EH (cell line): Measurements from ENCODE around the gene UNC5B.
A peak's percentile ranks its signal among the peaks of the same experiment; 100 is the strongest.

Source experiments
- DNase-seq: peaks from one replicate; pipeline ENCODE4 v3.0.0-alpha.2; 2015; ENCODE audit warnings: low read depth

The UNC5B gene

DNA sequence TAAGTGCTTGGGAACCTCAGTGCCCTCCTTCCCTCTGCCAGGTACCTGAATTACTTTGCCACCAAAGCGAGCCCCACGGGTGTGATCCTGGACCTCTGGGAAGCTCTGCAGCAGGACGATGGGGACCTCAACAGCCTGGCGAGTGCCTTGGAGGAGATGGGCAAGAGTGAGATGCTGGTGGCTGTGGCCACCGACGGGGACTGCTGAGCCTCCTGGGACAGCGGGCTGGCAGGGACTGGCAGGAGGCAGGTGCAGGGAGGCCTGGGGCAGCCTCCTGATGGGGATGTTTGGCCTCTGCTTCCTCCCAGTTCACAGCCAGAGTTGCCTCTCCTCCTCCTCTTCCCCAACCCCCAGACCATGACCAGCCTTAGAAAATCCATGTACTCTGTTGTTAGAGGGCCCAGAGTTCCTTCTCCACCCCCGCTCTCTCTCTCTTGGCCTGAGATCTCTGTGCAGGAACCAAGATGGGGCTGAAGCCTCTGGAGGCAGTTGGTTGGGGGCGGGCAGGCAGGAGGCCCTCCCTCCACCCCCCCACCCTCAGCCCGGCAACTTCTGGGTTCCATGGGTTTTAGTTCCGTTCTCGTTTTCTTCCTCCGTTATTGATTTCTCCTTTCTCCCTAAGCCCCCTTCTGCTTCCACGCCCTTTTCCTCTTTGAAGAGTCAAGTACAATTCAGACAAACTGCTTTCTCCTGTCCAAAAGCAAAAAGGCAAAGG is 86.9 kb downstream of the UNC5B start:
- no peak for DNase-seq

DNA sequence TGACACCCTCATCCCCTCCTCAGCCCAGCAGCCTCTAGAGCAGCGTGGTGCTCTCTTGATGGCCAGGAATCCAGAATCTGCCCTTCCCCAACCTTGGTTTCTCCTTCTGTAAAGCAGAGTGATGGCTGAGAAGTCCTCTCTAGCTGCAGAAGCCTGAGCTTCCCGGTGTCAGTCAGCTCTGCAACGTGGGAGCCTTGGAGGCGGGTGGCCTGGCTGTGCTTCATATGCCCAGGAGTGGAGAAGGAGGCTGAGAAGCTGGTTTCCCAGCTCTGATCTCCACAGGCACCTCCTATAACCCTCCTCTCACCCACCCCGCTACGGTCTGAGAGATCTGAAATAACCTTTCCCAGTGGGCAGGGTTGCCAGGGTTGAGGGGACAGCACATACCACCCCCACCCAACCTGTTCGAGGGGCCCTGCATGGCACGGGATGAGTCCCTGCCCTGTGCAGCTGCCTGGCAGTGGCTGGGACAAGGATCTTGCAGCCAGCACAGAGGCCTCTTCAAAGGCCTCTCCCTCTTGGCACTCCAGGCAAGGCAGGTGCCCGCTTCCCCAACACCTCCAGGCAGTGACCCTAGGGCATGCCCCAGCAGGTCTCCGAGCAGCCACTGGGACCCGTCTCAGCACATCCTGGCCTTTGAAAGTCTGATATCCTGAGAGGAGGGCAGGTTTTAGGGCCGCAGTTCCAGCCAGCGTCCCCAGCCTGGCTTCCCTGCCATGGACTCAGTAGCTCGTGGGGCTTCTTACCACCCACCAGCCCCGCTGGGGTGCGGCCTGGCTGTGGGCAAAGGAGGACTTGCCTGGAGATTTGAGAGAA is 88.4 kb downstream of the UNC5B start:
- DNase-seq = no peak

DNA sequence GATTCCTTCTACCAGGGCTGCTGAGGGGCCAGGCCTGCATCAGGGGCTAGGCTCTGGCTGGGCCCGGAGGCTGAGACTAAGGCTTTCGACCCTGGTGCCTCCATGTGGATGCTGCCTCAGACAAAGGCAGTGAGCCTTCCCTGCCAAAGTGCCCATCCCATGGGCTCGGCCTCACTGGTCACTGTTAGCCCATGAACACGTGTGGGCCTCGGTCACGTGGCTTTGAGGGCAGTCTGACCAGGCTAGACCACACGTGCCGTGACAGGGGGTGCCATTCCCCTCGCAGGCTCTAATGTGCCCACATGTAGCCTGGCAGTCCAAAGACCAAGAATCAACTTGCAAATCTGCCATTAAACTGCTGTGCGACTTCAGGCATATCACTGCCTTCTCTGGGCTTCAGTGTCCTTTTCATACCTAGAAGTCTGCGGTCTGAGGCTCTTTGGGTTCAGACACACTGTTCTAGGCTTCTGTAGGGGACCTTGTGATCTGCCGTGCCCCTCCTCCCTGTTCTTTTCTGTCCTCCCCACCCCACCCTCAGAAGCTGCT is 89.1 kb downstream of the UNC5B start:
- DNase-seq = no peak

DNA sequence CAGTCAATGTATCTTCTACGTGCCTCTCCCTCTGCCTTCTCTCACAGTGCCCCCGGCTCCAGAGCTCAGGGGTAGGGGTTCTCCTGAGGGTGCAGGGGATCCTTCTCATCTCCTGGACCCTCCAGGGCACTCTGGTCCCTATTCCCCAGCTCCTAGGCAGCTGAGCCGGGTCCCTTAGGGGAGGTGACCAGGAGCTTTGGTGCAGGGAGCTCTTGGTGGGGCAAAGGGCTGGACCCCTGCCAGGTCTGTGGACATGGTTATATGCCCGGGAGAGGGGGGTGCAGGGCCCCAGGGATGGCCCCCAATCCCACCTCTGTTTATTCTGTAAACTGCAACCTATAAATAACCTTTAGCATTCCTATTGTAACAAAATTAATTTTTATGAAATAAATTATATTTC is 90.1 kb downstream of the UNC5B start:
- DNase-seq = no peak

DNA sequence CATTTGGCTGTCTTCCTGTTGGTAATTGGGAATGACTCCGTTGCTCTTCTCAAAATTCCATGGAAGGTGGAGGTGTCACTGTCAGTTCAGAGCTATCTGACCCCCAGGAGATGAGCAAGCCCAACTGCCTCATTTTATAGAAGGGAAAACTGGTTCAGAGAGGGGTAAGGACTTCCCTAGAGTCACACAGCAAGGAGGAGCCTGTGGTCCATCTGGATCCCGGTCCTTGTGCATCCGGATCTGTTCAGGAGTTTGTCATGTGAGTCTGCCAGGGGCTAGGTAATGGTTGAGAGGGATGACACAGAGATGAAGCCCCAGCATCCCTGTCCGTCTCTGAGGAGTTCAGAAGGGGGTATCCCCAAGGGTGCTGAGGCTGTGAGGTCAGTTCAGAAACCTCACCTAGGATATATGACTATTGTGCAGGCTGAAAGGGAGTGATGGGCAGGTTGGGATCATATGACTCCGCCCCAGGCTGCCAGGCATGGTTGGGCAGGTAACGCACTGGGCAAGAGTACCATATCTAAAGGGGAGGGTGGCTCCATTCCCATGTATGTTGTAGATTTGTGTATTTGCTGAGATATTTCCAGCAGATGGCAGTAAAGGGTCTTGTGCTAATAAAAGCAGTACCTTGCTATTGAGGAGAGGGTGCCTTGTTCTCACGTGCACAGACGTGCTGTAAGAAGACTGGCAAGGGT is 90.7 kb downstream of the UNC5B start:
- peak; percentile 59 for DNase-seq

DNA sequence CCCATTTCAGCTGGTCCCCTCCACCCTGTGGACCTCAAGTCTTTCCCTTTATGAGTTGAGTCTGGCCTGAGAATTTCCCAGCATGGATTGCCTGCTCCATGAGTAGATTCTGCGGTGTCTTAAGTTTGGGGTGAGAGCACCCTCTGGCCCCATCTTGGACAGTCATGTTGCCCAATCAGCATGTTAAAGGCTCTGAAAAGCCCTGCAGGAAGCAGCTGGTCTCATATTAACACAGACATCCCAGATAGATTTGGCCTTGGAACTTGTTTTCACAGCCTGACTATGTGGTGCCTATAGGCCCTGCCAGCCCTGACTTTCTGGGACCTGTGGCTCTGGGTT is 91.2 kb downstream of the UNC5B start:
- no peak for DNase-seq

DNA sequence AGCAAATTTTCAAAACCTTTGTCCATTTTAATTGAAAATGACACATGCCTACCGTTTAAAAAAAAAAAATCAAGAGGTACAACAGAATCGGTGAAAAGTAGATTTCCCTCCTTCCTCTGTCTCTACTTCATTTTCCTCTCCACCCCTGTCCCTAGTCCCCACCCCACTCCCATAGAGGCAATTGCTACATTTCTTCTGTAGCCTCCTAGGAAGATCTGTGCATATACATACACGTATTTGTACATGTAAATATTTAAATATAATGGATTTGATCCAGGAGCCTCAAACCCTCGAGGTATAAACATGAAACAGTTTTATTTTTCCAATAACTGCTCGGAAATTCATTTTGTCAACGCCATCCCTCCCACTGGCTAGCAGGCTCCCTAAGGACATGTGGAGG is 92.5 kb downstream of the UNC5B start:
- no peak for DNase-seq

DNA sequence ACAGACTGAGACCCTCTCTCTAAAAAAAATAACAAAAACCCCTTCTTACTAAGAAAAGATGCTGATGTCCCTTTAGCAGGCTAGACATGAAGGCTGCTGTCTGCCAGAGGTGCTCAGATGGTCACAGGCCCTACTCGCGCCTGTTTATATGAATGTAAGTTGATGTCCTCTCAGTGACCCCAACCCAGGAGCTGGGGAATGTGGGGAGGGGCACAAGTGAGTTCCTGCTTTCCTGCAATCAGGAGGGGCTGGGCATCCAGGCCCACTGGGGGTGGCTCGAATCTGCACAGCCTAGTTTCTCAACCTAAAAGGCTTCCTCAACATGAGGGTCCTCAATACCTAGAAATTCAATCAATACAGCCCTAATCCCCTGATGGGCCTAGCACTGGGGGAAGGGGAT is 94.6 kb downstream of the UNC5B start:
- no peak for DNase-seq

DNA sequence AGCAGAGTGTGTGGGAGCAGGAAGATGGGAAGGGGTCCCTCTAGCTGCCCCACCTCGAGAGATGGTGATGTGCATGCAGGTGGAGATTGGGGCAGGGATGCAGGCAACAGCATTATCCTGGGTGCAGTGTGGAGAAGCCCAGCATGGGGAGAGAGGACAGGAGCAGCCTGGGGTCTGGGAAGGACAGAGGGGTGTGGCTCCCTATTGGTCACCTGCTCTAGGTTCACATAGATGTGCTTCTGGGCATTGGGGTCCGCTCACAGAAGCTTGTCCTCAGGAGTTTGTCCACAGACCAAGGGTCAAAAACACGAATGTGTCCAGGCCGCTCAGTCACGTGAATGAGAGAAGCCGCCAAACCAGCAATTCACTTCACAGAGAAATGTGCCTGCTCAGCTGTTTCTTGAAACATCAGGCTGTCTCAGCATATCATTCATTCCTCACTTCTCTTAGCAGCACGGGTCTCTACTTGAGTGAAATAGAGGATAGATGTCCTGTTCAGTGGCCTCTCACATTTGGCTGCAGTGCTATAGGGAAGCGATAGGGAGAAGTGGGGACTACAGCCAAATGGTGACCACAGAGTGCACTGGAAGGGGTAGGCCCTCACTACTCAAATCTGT is 95.2 kb downstream of the UNC5B start:
- DNase-seq = no peak

DNA sequence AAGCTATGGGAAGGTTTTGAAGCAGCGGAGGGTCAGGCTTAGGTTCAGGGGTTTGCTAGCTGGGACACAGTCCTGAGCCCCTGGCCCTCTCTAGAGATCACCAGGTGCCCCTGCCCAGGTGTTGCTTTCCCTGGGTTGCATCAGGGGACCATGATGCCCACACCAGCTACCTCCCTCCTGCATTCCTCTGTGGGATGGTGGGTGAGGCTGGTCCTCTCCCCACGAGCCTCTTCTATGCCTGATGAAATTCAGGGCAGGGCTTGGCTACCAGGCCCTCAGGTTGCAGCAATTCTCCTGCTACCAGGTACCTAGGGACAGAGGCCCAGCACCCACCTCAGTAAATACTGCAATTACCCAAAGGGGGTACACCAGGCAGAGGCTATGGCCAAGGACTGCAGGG is 95.9 kb downstream of the UNC5B start:
- DNase-seq = no peak

DNA sequence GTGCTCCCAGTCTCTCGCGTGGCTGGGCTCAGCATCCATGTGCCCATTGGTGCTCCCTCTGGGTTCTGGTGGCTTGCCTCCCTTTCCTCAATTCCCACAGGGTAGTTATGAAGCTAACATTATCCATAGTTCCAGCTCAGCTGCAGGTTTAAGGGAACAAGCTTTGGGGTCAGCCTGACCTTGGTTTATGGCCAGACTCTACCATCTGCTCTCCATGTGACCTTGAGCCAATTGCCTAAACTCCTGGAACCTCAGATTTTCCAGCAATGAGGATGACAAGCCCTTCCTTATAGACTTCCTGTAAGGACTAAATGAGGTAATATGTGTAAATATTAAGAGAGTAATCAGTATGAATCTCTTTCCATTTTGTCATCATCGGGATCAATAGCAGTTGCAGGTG is 96.6 kb downstream of the UNC5B start:
- DNase-seq = no peak

DNA sequence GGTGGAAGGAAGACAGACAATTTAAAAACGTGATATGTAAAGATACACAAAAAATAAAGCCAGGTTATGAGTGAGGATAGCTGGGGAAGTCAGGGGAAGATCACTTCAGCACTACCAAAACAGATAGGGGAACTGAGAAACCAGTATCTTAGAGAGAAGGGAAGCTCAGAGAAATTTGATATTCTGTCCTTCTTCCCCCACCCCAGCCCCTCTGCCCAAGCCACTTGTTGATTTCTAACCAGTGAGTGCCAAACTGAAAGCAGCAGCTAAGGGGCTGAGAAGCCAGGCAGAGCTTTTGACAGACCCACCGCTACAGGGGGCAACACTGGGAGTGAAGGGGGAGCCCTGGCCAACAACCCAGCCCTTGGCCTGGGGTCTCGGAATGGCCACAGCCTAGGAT is 97.5 kb downstream of the UNC5B start:
- DNase-seq = no peak

DNA sequence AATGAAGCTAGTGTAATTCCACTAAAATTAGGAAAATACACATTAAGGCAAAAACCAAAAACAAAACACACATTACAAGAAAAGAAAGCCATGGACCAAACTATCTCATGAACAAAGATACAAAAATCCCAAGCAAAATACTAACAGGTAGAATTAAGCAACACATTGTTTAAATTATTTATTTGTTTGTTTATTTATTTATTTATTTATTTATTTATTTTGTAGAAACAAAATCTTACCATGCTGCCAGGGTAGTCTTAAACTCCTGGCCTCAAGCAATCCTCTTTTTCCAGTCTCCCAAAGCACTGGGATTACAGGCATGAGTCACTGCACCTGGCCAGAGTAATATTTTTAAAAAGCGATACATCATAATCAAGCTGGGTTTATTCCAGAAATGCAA is 99.8 kb downstream of the UNC5B start:
- DNase-seq = no peak

DNA sequence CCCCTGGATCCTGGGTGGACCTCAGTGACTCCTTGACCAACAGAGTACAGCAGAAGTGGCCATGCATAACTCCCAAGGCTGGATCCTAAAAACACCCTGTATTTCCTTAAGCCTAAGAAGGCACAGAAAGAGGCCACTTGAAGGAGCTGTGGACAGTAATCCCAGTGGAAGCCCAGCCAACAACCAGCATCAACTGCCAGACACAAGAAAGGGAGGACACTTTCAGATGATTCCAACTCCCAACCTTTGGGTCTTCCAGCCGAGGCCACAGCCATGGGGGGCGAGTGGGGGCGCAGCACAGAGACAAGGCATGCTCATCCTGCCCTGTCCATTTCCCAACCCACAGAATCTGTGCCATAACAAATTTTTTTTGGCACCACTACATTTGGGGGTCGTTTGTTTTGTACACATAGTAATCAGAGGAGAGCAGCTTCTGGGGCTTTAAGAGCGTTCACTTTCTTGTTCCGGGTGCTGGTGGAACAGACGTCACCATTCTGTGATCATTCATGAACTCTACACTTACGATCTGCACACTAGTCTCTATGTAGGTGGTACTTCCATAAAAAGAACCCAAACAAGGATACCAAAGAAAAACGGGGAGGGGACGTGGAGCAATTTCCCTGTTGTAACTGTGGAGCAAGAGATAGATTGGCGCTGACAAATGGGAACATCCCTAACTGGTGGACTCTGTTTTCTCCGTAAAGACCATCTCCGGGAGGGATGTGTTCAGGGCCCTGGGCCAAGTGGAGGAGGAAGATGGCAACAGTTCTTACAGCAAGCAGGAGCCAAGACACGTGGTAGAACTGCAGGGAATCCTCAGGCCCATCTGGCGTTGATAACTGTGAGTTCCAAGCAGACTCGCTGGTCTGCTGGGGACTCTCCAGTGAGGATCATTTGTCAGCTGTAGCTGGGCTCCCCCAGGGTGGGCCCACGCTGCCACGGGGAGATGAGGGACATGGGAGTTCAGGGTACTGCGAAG is 100.7 kb downstream of the UNC5B start:
- peak; percentile 68 for DNase-seq

DNA sequence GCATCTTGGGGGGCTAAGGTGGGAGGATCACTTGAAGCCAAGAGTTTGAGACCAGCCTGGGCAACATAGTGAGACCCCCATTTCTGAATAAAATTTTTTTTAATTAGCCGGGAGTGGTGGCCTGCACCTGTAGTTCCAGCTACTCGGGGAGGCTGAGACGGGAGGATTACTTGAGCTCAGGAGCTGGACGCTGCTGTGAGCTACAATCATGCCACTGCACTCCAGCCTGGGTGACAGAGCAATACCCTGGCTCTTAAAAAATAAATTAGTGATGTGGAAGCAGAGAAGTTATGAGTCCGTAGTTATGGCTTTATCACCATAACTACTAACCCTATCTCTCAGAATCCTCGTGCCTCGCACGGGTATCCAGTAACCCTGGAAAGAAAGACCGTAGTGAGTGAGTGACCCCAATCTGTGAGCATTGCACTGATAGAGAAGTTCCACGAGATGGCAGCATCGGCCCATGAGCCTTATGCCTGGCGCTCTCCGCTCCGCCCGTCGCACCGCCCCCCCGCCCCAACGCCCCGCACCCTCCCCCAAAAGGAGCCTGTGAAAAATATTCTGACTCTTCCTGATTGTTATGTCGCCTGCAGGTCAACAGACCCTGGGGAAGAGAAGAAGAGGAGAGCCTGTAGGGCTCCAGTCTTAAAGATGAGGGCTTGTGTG is 101.8 kb downstream of the UNC5B start:
- peak; percentile 62 for DNase-seq

DNA sequence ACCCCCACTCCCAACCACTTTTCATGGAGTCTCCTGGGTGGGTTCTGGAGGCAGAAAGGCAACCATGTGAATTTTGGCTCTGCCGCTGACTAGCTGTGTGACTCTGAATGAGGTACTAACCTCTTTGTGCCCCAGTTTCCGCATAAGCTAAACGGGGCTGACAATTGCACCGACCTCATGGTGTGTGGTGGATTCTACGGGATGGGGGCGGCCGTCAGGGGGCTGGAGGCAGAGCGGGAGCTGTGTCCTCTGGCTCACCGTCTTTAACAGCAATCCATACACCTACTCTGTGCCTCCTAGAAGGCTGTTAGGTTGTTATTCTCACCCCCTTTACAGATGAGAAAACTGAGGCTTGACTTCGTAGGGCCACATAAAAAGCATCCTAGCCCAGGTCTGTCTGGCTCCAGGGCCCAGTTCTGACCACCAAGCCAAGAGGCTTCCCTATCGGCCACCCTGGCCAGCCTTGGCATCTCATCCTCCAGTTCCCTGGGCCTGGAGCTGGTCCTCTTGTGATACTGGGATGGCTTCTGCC is 102.4 kb downstream of the UNC5B start:
- no peak for DNase-seq

DNA sequence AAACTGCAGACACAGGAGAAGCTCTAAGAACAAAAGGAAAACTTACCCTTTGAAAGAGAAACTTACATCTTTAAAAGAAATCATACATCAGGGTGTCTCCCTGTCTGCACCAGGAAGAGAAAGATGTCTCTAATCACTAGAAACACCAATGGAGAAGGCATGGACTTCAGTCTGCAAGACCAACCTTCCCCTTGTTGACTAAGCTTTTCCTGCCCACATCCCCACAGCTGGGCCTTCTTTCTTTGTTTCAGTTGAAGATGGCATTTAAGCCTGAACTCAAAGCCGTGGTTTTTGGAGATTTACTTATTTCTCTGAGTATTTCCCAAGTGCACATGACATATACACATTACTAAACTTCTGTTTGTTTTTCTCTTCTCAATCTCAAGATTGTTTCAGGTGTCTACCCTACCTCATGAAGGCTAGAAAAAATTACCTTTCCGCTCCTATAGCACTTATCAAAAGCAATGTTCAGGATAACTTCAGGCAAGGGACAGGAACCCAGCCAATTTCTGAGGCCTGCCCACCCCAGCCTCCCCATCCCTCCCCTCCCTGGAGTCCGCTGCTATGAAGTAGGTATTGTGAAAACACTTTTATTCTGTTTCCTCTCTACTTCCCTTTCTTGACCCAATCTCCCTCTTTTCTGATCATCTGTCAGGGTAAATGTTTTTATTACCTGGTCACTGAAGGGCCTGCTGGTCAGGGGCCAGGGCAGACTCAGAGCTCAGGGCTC is 103.9 kb downstream of the UNC5B start:
- no peak for DNase-seq

DNA sequence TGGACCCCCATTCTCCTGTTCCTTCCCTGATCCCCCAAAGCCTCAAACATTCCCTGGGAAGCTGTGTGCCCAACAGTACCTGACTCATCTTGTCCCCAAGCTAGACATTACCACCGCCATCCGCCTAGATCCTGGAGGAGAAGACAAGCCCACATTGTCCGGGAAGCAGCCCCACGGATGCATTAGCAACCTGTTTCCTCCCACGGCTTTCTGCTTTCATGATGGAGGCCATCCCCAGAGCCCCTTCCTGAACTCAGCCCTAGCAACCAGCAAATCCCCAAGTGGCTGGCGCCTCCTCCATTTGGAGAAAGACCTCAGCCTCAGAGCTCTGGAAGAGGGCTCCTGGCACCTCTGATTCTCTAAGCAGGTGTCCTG is 104.4 kb downstream of the UNC5B start:
- no peak for DNase-seq

DNA sequence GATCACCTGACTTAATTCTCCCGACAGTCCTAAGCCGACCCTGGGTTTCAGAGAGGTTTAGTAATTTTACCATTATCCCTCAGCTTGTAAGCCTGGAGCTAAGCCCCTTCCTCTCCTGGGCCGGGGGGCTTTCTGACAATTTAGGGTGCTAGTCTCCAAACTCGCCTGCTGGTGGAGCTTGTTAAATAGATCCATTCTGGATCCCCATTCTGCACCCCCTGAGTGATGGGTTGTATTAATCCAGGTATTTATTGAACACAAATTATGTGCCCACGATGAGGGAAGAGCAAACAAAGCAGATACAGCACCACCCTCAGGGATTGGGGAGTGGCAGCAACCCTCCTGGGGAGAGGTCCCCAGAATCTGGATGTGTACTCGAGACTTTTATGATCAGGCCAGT is 105.4 kb downstream of the UNC5B start:
- DNase-seq = no peak
